Measurements from ENCODE around the gene SOX21. TPM values are rescaled to one million over a fixed set of nuclear protein-coding genes. Genes with fewer than 3 reads are reported as not detected.

Gene SOX21
- total RNA-seq, 1 experiment from 2014 or later, result not detected

DNA sequence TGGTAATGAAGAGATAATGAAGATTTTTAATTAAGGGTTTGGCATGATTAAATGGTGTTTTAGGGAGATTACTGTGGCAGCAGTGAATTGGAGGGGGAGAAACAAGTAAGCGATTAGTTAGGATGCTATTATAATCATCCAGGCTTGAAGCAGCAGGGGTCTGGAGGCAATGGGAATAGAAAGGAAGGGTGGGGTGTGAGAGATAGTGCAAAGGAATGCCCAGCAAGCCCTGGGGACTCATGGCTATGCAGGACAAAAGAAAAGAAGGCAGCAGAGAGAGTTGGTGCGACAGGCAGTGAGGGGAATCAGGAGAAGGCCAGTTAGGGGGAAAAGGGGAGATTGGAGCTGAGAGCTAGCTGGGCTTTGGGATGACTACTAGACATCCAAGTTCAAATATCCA is 34.5 kb downstream of the SOX21 start:
- no peaks in the 10 kb centered on the region for H3K36me3 ChIP-seq (ENCODE audit: control insufficient read depth in 1 of 2, insufficient read depth in 2 of 2, low read length in 2 of 2)
- H3K9me2 ChIP-seq (ENCODE audit: insufficient read depth), result no peaks in the 10 kb centered on the region
- no TSS peak for BruUV-seq (replicated peaks)
- intact Hi-C loops (cut with micrococcal nuclease), result loop anchor here (5.0 kb wide), 1 partner anchor 725 kb away; no protein-coding TSS in a partner anchor
- H2AFZ ChIP-seq (ENCODE audit: low read depth, low read length, poor library complexity, severe bottlenecking), result no peak overlapping the region
- no peaks in the 10 kb centered on the region for H3K4me1 ChIP-seq (ENCODE audit: control insufficient read depth in 1 of 2, insufficient read depth in 2 of 2, low read length in 2 of 2)
- H3K9me3 ChIP-seq (ENCODE audit: control insufficient read depth in 1 of 2, insufficient read depth in 1 of 2, low read depth in 1 of 2, low read length in 2 of 2), result no peaks in the 10 kb centered on the region
- H3K4me3 ChIP-seq (replicated peaks in 1 of 2; ENCODE audit: low read depth in 1 of 2, low read length in 2 of 2), result no peak overlapping the region
- ChIA-PET RAD21 (ENCODE audit: low non-redundant PET in 1 of 2, low total read pairs in 2 of 2, uncharacterized antibody in 2 of 2, unreplicated experiment in 2 of 2) (no interaction called here), CTCF (no interaction called here), POLR2A (no interaction called here)
- H3K79me2 ChIP-seq (ENCODE audit: insufficient read depth, low read length), result no peaks in the 10 kb centered on the region
- DNase-seq (ENCODE audit: low read depth, low spot score), result no peak
- TF ChIP-seq ZFX (IDR thresholded peaks at IDR 0.05), result no peak
- TF ChIP-seq JUND (IDR thresholded peaks at IDR 0.05), result no peak
- TF ChIP-seq YY1 (IDR thresholded peaks at IDR 0.05; ENCODE audit: extremely low read depth, insufficient replicate concordance, low read depth, low read length), result no peak
- TF ChIP-seq SRF (IDR thresholded peaks at IDR 0.05; ENCODE audit: low read depth), result no peak
- no peak for TF ChIP-seq RAD21 (IDR thresholded peaks at IDR 0.05; ENCODE audit: low read depth)
- no peak for TF ChIP-seq EGR1 (IDR thresholded peaks at IDR 0.05; ENCODE audit: low read depth)
- H3K9ac ChIP-seq (ENCODE audit: low read length), result no peak overlapping the region
- H3K4me2 ChIP-seq (ENCODE audit: low read length), result no peak overlapping the region
- peaks cover 18% of the 10 kb centered on the region; the same call in 1 of the 2 replicates for H3K27me3 ChIP-seq (ENCODE audit: insufficient read depth, low read length)
- no peaks in the 10 kb centered on the region for H4K20me1 ChIP-seq (ENCODE audit: insufficient read depth)
- H3K27ac ChIP-seq (ENCODE audit: low read depth, low read length), result no peak overlapping the region
- no peak for ATAC-seq

DNA sequence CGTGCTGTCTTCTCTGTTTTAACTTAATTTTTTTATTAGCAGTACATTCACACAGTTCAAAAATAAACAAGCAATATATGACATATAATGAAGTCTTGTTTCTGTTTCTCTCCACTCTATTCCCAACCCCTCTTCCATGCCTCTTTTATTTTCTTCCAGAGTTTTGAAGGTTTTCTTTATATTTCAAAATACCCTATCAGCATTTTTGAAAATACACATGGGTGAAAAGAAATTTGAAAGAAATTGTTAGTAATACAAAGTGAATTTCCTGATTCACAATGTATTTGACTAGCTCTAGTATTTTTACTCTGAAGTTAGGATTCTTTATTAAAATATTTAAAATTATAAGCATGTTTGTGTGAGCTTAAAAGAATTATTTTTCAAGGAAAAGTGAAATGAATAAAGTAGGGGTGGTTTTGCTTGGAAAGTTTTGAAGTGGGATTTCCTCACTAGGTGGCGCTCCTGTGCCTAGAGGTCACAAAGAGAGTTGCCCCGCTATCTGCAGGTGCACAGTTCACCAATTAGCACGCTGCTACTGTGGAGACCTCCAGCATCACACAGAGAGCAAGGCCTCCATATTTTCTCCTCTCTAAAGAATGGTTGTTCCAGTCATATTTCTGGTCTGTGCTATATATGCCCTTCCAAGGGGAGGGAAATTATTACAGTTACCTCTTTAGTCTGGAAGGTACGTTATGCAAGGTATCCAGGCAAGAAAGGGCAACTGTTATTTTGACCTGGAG is 37.6 kb downstream of the SOX21 start:
- Histone ChIP-seq H3K27ac (ENCODE audit: low read depth, low read length) (no peak overlapping the region), H3K4me3 (replicated peaks in 1 of 2; ENCODE audit: low read depth in 1 of 2, low read length in 2 of 2) (no peak overlapping the region), H3K9ac (ENCODE audit: low read length) (no peak overlapping the region), H3K9me3 (ENCODE audit: control insufficient read depth in 1 of 2, insufficient read depth in 1 of 2, low read depth in 1 of 2, low read length in 2 of 2) (no peaks in the 10 kb centered on the region), H3K79me2 (ENCODE audit: insufficient read depth, low read length) (no peaks in the 10 kb centered on the region), H2AFZ (ENCODE audit: low read depth, low read length, poor library complexity, severe bottlenecking) (no peak overlapping the region), H4K20me1 (ENCODE audit: insufficient read depth) (no peaks in the 10 kb centered on the region), H3K27me3 (ENCODE audit: insufficient read depth, low read length) (peaks cover 21% of the 10 kb centered on the region; the same call in 1 of the 2 replicates), H3K4me2 (ENCODE audit: low read length) (no peak overlapping the region), H3K36me3 (ENCODE audit: control insufficient read depth in 1 of 2, insufficient read depth in 2 of 2, low read length in 2 of 2) (no peaks in the 10 kb centered on the region), H3K4me1 (ENCODE audit: control insufficient read depth in 1 of 2, insufficient read depth in 2 of 2, low read length in 2 of 2) (no peaks in the 10 kb centered on the region), H3K9me2 (ENCODE audit: insufficient read depth) (no peaks in the 10 kb centered on the region)
- intact Hi-C loops (cut with micrococcal nuclease), result loop anchor here (1.0 to 5.0 kb wide), 3 partner anchors 482 to 804 kb away; no protein-coding TSS in a partner anchor
- BruUV-seq (replicated peaks), result no TSS peak
- ChIA-PET POLR2A (no interaction called here), CTCF (interaction anchor here (0.6 to 1.7 kb wide), 8 partner anchors 9 to 730 kb away, joined by 3 to 8 read pairs (median 5); no protein-coding TSS in a partner anchor), RAD21 (ENCODE audit: low non-redundant PET in 1 of 2, low total read pairs in 2 of 2, uncharacterized antibody in 2 of 2, unreplicated experiment in 2 of 2) (no interaction called here)
- peak; percentile 92 for ATAC-seq
- peak; percentile 54 for DNase-seq (ENCODE audit: low read depth, low spot score)
- TF ChIP-seq ZFX (IDR thresholded peaks at IDR 0.05), result no peak
- TF ChIP-seq, protein P1, sequence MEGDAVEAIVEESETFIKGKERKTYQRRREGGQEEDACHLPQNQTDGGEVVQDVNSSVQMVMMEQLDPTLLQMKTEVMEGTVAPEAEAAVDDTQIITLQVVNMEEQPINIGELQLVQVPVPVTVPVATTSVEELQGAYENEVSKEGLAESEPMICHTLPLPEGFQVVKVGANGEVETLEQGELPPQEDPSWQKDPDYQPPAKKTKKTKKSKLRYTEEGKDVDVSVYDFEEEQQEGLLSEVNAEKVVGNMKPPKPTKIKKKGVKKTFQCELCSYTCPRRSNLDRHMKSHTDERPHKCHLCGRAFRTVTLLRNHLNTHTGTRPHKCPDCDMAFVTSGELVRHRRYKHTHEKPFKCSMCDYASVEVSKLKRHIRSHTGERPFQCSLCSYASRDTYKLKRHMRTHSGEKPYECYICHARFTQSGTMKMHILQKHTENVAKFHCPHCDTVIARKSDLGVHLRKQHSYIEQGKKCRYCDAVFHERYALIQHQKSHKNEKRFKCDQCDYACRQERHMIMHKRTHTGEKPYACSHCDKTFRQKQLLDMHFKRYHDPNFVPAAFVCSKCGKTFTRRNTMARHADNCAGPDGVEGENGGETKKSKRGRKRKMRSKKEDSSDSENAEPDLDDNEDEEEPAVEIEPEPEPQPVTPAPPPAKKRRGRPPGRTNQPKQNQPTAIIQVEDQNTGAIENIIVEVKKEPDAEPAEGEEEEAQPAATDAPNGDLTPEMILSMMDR (IDR thresholded peaks at IDR 0.05 in 2 of 3, conservative IDR thresholded peaks at IDR 0.05 in 1 of 3; ENCODE audit: borderline replicate concordance in 1 of 3, insufficient read depth in 1 of 3, low read depth in 2 of 3, low read length in 2 of 3), result peak; percentile 36 to 80 (median 72); a peak in 5 of 6 replicates
- peak; percentile 63 for TF ChIP-seq RAD21 (IDR thresholded peaks at IDR 0.05; ENCODE audit: low read depth)

Data from HCT116 (cell line).